Tibial artery (tissue), 4 donors: ENCODE results near the gene RPTOR.
"Not testable (repeated sequence)": the region's sequence is repeated elsewhere in the genome, so short reads cannot be mapped to it uniquely, and the experiment has no call there.

Experiments
- DNase-seq, 2 donors: peaks; one replicate each; pipeline ENCODE4 v3.0.0-alpha.2; 2019
- H3K27ac ChIP-seq, 2 donors: fragments of 200-600 bp; sonication (generic) in 1 of 2; 1 replicate in 1 of 2; 2 replicates in 1 of 2; pipeline ENCODE4 v1.5.1; 2018 to 2019; ENCODE audit warnings: mild to moderate bottlenecking in 1 of 2
- H3K27me3 ChIP-seq, 2 donors: fragments of 200-600 bp; sonication (generic) in 1 of 2; one replicate each; pipeline versions ENCODE4 v1.5.1 to v1.6.0; 2016 to 2019
- H3K36me3 ChIP-seq, 3 donors: fragments of 200-600 bp; sonication (generic) in 2 of 3; one replicate each; pipeline ENCODE4 v1.5.1; 2016 to 2019; ENCODE audit warnings: mild to moderate bottlenecking in 2 of 3
- H3K4me1 ChIP-seq, 4 donors: fragments of 200-600 bp; sonication (generic) in 2 of 4; 1 replicate in 3 of 4; 2 replicates in 1 of 4; pipeline ENCODE4 v1.5.1; 2016 to 2019
- H3K4me3 ChIP-seq, 2 donors: fragments of 200-600 bp; sonication (generic) in 1 of 2; 1 replicate in 1 of 2; 2 replicates in 1 of 2; pipeline ENCODE4 v1.5.1; 2018 to 2019; ENCODE audit warnings: mild to moderate bottlenecking in 2 of 2
- H3K9me3 ChIP-seq, 3 donors: fragments of 200-600 bp; sonication (generic) in 1 of 3; one replicate each; pipeline ENCODE4 v1.5.1; 2016 to 2019
- CTCF ChIP-seq, 2 experiments: fragments of 200-600 bp in 1 of 2; fragments of 450-650 bp in 1 of 2; IDR thresholded peaks; one replicate each; pipeline ENCODE4 v1.5.1; 2017 to 2019; ENCODE audit warnings: antibody characterized with exemption in 2 of 2, mild to moderate bottlenecking in 1 of 2, moderate library complexity in 1 of 2
- intact Hi-C: fragments of 100-400 bp; cut with DNase I; formaldehyde crosslinking; loops from one replicate; pipeline ENCODE4 v1.15.0; 2023; ENCODE audit warnings: low total_unique reads

Gene RPTOR

GRCh38 chr17:80815151-80815681 lies 270.6 kb downstream of the RPTOR start:
- H3K27me3 ChIP-seq: no peaks in the 10 kb centered on the region
- no peak overlapping the region for H3K4me3 ChIP-seq
- peaks cover 0 to 14% (median 0%) of the 10 kb centered on the region in 3 donors for H3K36me3 ChIP-seq
- no peaks in the 10 kb centered on the region for H3K9me3 ChIP-seq
- intact Hi-C loops: no loop called here
- no peak overlapping the region for H3K27ac ChIP-seq
- H3K4me1 ChIP-seq: no peaks in the 10 kb centered on the region
- peak in 1 of 2 donors; percentile 35 for DNase-seq
- no peak for TF ChIP-seq CTCF (IDR thresholded peaks at IDR 0.05)

- H3K27ac ChIP-seq, H3K4me1 ChIP-seq, H3K27me3 ChIP-seq, intact Hi-C loops, H3K9me3 ChIP-seq, H3K4me3 ChIP-seq: not testable (repeated sequence)
- peaks cover 0 to 14% (median 0%) of the 10 kb centered on the region in 3 donors for H3K36me3 ChIP-seq
- DNase-seq: peak in 1 of 2 donors; percentile 55
Observed at GRCh38 chr17:80815718-80816117, 271.1 kb downstream of the RPTOR start.

GRCh38 chr17:80816241-80817103 lies 271.8 kb downstream of the RPTOR start:
- DNase-seq: peak in 1 of 2 donors; percentile 53
- TF ChIP-seq CTCF (IDR thresholded peaks at IDR 0.05): no peak
- peaks cover 0 to 14% (median 0%) of the 10 kb centered on the region in 3 donors for H3K36me3 ChIP-seq
- no peak overlapping the region for H3K4me3 ChIP-seq
- no peaks in the 10 kb centered on the region for H3K27me3 ChIP-seq
- H3K9me3 ChIP-seq: no peaks in the 10 kb centered on the region
- intact Hi-C loops: no loop called here
- no peak overlapping the region for H3K27ac ChIP-seq
- H3K4me1 ChIP-seq: no peaks in the 10 kb centered on the region

GRCh38 chr17:80817321-80817845 lies 272.7 kb downstream of the RPTOR start:
- no peak for TF ChIP-seq CTCF (IDR thresholded peaks at IDR 0.05)
- Histone ChIP-seq H3K4me3 (no peak overlapping the region), H3K27me3 (no peaks in the 10 kb centered on the region), H3K9me3 (no peaks in the 10 kb centered on the region), H3K36me3 (peaks cover 0 to 14% (median 3%) of the 10 kb centered on the region in 3 donors), H3K4me1 (no peaks in the 10 kb centered on the region), H3K27ac (no peak overlapping the region)
- peak in 1 of 2 donors; percentile 38 for DNase-seq
- intact Hi-C loops: no loop called here

- H3K4me3 ChIP-seq: no peak overlapping the region
- peaks cover under 1 to 12% (median 7%) of the 10 kb centered on the region in 3 donors for H3K36me3 ChIP-seq
- DNase-seq: no peak
- no peaks in the 10 kb centered on the region for H3K4me1 ChIP-seq
- no peak for TF ChIP-seq CTCF (IDR thresholded peaks at IDR 0.05)
- no peaks in the 10 kb centered on the region for H3K9me3 ChIP-seq
- no peaks in the 10 kb centered on the region for H3K27me3 ChIP-seq
- H3K27ac ChIP-seq: no peak overlapping the region
- intact Hi-C loops: no loop called here
Observed at GRCh38 chr17:80817861-80818260, 273.2 kb downstream of the RPTOR start.

GRCh38 chr17:80818871-80819270 lies 274.2 kb downstream of the RPTOR start:
- DNase-seq: peak in 1 of 2 donors; percentile 42
- H3K4me3 ChIP-seq: no peak overlapping the region

More at GRCh38 chr17:80818871-80819270, 274.2 kb downstream of the RPTOR start:
- Histone ChIP-seq H3K36me3 (peaks cover 10 to 19% (median 12%) of the 10 kb centered on the region in 3 donors), H3K9me3 (no peaks in the 10 kb centered on the region), H3K4me1 (no peaks in the 10 kb centered on the region), H3K27ac (no peak overlapping the region), H3K27me3 (no peaks in the 10 kb centered on the region)
- intact Hi-C loops: no loop called here
- TF ChIP-seq CTCF (IDR thresholded peaks at IDR 0.05): no peak
